Measurements from ENCODE around the gene EGR4. TPM values are rescaled to one million over a fixed set of nuclear protein-coding genes. Genes with fewer than 3 reads are reported as not detected.

EGR4 gene
- total and polyA plus RNA-seq, 7 donors: not detected

DNA sequence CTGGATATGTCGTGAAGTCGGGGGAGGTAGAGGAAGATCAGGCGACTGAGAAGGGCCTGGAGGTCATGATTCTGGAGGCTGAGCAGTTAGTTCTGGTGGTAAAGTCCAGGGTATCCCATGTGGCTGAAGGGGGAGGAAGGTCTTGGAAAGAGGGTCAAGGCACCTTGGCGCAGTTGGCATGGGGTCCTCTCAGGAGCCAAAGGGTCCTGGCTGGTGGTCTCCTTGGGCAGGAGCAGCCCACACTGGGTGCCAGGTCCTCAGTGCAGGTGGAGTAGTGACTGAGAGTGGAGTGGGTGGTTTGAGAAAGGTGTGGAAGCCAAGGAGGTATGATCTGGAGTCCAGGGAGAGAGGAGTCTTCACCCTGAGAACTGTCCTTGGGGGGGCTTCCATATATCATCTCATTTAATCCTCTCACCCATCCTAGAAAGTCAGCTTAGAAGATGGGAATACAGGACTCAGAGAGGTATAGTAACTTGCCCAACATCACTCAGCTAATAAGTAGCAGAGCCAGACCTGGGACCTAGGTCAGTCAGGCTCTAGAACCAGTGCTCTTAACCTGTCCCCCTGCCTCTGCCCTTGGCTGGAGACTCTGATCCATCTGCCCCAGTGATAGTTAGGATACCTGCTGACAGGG, 33.5 kb downstream of the EGR4 start:
- TF ChIP-seq, protein P1, sequence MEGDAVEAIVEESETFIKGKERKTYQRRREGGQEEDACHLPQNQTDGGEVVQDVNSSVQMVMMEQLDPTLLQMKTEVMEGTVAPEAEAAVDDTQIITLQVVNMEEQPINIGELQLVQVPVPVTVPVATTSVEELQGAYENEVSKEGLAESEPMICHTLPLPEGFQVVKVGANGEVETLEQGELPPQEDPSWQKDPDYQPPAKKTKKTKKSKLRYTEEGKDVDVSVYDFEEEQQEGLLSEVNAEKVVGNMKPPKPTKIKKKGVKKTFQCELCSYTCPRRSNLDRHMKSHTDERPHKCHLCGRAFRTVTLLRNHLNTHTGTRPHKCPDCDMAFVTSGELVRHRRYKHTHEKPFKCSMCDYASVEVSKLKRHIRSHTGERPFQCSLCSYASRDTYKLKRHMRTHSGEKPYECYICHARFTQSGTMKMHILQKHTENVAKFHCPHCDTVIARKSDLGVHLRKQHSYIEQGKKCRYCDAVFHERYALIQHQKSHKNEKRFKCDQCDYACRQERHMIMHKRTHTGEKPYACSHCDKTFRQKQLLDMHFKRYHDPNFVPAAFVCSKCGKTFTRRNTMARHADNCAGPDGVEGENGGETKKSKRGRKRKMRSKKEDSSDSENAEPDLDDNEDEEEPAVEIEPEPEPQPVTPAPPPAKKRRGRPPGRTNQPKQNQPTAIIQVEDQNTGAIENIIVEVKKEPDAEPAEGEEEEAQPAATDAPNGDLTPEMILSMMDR (IDR thresholded peaks at IDR 0.05): no peak
- H3K36me3 ChIP-seq (ENCODE audit: insufficient read depth in 1 of 2, low read depth in 1 of 2): peaks cover 0 to 5% of the 10 kb centered on the region in 2 donors
- H3K9me3 ChIP-seq: no peaks in the 10 kb centered on the region
- intact Hi-C loops (cut with DNase I): loop anchor here in 1 of 2 donors (5.0 kb wide), 1 partner anchor 98 kb away; no protein-coding TSS in a partner anchor
- H3K4me3 ChIP-seq: no peak overlapping the region
- no peaks in the 10 kb centered on the region for H3K4me1 ChIP-seq
- DNase-seq (no peak), ATAC-seq (peak in 1 of 4 donors; percentile 6)
- WGBS, 3 donors: 78 to 92% (median 80%) methylated on average over 4 of the region's 4 CpGs
- no peak overlapping the region for H3K27ac ChIP-seq
- no peaks in the 10 kb centered on the region for H3K27me3 ChIP-seq (ENCODE audit: insufficient read depth in 3 of 3, low read length in 2 of 3)

DNA sequence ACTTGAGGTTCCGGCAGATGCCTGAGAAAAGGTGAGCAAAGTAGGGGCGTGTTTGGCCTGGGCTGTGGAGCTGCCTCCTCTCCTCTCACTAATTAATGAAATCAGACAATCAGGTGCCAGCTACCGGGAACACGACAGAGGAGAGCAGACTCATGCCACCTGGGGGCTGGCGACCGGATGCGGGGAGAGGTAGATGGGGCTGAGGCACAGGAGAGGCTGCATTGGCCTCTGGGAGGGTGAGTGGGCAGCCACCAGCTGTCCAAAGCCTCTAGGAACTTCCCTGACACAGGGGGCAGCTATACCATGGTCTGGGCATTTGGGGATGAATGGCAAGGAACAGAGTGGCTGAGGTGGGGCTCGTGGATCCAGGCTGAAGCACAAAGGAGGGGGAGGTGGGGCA, 34.1 kb downstream of the EGR4 start:
- 81 to 94% (median 86%) methylated on average over 8 of the region's 8 CpGs for WGBS, 3 donors
- TF ChIP-seq, protein P1 (IDR thresholded peaks at IDR 0.05): no peak
- Histone ChIP-seq H3K27me3 (ENCODE audit: insufficient read depth in 3 of 3, low read length in 2 of 3) (no peaks in the 10 kb centered on the region), H3K4me1 (no peaks in the 10 kb centered on the region), H3K9me3 (no peaks in the 10 kb centered on the region), H3K36me3 (ENCODE audit: insufficient read depth in 1 of 2, low read depth in 1 of 2) (peaks cover 2 to 10% of the 10 kb centered on the region in 2 donors), H3K27ac (no peak overlapping the region), H3K4me3 (no peak overlapping the region)
- no peak for DNase-seq
- intact Hi-C loops (cut with DNase I): loop anchor here in 1 of 2 donors (5.0 kb wide), 1 partner anchor 97 kb away; no protein-coding TSS in a partner anchor
- no peak for ATAC-seq

DNA sequence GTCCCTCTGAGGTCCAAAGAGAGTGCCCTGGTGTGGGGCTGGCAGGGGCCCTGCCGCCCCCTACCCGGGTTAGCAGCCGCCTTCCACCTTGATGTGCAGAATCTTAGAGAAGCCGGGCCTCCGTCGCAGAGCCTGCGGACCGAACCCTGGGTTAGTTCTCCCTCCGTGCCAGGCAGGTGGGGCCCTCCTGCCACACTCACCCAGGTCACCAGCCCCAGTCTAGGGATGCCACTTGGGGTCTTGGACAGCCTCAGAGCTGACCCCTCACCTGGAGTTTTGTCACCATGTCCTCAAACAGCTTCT, 34.5 kb downstream of the EGR4 start:
- TF ChIP-seq, protein P1 (IDR thresholded peaks at IDR 0.05): no peak
- Histone ChIP-seq H3K4me3 (no peak overlapping the region), H3K36me3 (ENCODE audit: insufficient read depth in 1 of 2, low read depth in 1 of 2) (peaks cover 2 to 14% of the 10 kb centered on the region in 2 donors), H3K4me1 (no peaks in the 10 kb centered on the region), H3K9me3 (no peaks in the 10 kb centered on the region), H3K27ac (no peak overlapping the region), H3K27me3 (ENCODE audit: insufficient read depth in 3 of 3, low read length in 2 of 3) (no peaks in the 10 kb centered on the region)
- intact Hi-C loops (cut with DNase I): loop anchor here in 1 of 2 donors (5.0 kb wide), 1 partner anchor 97 kb away; no protein-coding TSS in a partner anchor
- no peak for DNase-seq
- no peak for ATAC-seq
- WGBS, 3 donors: 96 to 97% (median 96%) methylated on average over 9 of the region's 9 CpGs

DNA sequence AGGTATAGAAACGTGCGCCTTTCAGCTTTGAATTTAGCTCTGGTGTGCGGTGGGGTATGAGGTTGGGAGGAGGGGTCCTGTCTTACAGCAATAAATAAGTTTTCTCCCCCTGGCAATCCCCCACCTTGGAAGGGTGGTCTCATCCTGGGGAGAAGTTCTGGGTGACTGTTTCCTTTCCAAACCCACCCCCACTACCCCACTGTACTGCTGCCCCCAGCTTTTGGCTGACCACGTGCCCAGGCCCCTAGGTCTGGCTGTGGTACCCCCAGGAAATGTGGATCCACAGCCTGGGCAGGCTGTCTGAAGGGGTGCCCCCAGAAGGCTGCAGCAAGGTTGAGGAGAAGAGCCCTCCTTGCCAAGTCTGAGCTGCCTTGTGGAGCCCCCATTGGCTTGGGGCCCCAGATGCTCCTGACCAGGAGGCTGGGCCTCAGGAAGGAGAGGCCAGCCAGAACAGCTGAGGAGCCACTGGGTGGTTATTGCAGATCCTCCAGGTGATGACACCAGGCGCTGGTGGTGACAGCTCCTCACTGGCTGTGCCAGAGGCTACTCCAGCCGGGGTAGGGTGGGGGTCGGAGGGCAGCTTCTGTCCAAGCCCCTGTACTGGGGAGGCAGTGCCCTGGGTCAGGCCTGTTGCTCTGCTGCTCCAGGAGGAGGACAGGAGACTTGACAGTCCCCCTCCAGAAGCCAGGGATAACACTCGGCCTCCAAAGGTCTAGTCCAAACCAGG, 35.0 kb downstream of the EGR4 start:
- no peak for DNase-seq
- Histone ChIP-seq H3K4me3 (no peak overlapping the region), H3K27ac (no peak overlapping the region), H3K36me3 (ENCODE audit: insufficient read depth in 1 of 2, low read depth in 1 of 2) (peaks cover 2 to 20% of the 10 kb centered on the region in 2 donors), H3K4me1 (no peaks in the 10 kb centered on the region), H3K9me3 (no peaks in the 10 kb centered on the region), H3K27me3 (ENCODE audit: insufficient read depth in 3 of 3, low read length in 2 of 3) (no peaks in the 10 kb centered on the region)
- intact Hi-C loops (cut with DNase I): loop anchor here in 1 of 2 donors (5.0 kb wide), 1 partner anchor 96 kb away; no protein-coding TSS in a partner anchor
- WGBS, 3 donors: 80 to 86% (median 84%) methylated on average over 8 of the region's 8 CpGs
- TF ChIP-seq, protein P1 (IDR thresholded peaks at IDR 0.05): no peak
- ATAC-seq: no peak
